ENCODE results near the gene GPANK1. TPM values are rescaled to one million over a fixed set of nuclear protein-coding genes. Genes with fewer than 3 reads are reported as not detected.

GPANK1 gene
- total and polyA plus RNA-seq, 5 donors, result 16.8 to 24.6 (median 22.2) TPM

Small RNA genes within 50 kb of the gene (microRNA-seq; reads per million reads assigned to microRNA genes)
- gene MIR4646, result 0.54 to 1.3 reads per million in 2 donors
- gene MIR6832, result 0 to 0.54 reads per million in 2 donors

Other genes with a start within 250 kb of the GPANK1 start
Only the 30 nearest of the 37 such genes appear.
- not detected for gene MCCD1, start 136.0 kb downstream of the GPANK1 start, total RNA-seq
- not detected for gene MCCD1, start 136.0 kb downstream of the GPANK1 start, polyA plus RNA-seq
- gene DDX39B, start 123.0 kb downstream of the GPANK1 start, total RNA-seq, result 100 to 1,000 TPM; 196 to 235 (median 212) TPM
- 145 TPM for gene DDX39B, start 123.0 kb downstream of the GPANK1 start, polyA plus RNA-seq
- 1 to 10 TPM; 1.7 to 3.8 (median 2.6) TPM for gene ATP6V1G2, start 118.4 kb downstream of the GPANK1 start, total RNA-seq
- gene ATP6V1G2, start 118.4 kb downstream of the GPANK1 start, polyA plus RNA-seq, result 2.8 TPM
- gene NFKBIL1, start 117.4 kb downstream of the GPANK1 start, total RNA-seq, result 10 to 100 TPM; 12.2 to 19.3 (median 14.6) TPM
- gene NFKBIL1, start 117.4 kb downstream of the GPANK1 start, polyA plus RNA-seq, result 16.7 TPM
- not detected for gene LTA, start 92.7 kb downstream of the GPANK1 start, total RNA-seq
- 0.07 TPM for gene LTA, start 92.7 kb downstream of the GPANK1 start, polyA plus RNA-seq
- under 1 TPM; 0.42 to 0.71 (median 0.53) TPM for gene TNF, start 89.4 kb downstream of the GPANK1 start, total RNA-seq
- gene TNF, start 89.4 kb downstream of the GPANK1 start, polyA plus RNA-seq, result 0.23 TPM
- gene LTB, start 82.6 kb downstream of the GPANK1 start, total RNA-seq, result 1 to 10 TPM in 1 of 4 donors, under 1 TPM in 2, not detected in 1; 0.59 to 1.5 (median 0.60) TPM
- gene LTB, start 82.6 kb downstream of the GPANK1 start, polyA plus RNA-seq, result 0.61 TPM
- 10 to 100 TPM; 10.2 to 16.6 (median 12.4) TPM for gene LST1, start 78.7 kb downstream of the GPANK1 start, total RNA-seq
- 7.8 TPM for gene LST1, start 78.7 kb downstream of the GPANK1 start, polyA plus RNA-seq
- gene NCR3, start 72.0 kb downstream of the GPANK1 start, total RNA-seq, result under 1 TPM in 2 of 4 donors, not detected in 2; 0.26 to 0.31 TPM
- 0.11 TPM for gene NCR3, start 72.0 kb downstream of the GPANK1 start, polyA plus RNA-seq
- 10 to 100 TPM; 17.9 to 29.9 (median 21.3) TPM for gene AIF1, start 49.8 kb downstream of the GPANK1 start, total RNA-seq
- 14.7 TPM for gene AIF1, start 49.8 kb downstream of the GPANK1 start, polyA plus RNA-seq
- gene PRRC2A, start 44.3 kb downstream of the GPANK1 start, total RNA-seq, result 100 to 1,000 TPM in 2 of 4 donors, 10 to 100 TPM in 2; 96.9 to 110 (median 103) TPM
- 95.2 TPM for gene PRRC2A, start 44.3 kb downstream of the GPANK1 start, polyA plus RNA-seq
- gene BAG6, start 12.3 kb downstream of the GPANK1 start, total RNA-seq, result 100 to 1,000 TPM; 230 to 260 (median 256) TPM
- gene BAG6, start 12.3 kb downstream of the GPANK1 start, polyA plus RNA-seq, result 226 TPM
- gene APOM, start 9.1 kb downstream of the GPANK1 start, total RNA-seq, result 1 to 10 TPM in 2 of 4 donors, under 1 TPM in 2; 0.48 to 2.8 (median 1.4) TPM
- 3.9 TPM for gene APOM, start 9.1 kb downstream of the GPANK1 start, polyA plus RNA-seq
- 10 to 100 TPM; 18.5 to 20.7 (median 20.1) TPM for gene C6orf47, start 4.2 kb downstream of the GPANK1 start, total RNA-seq
- 21.2 TPM for gene C6orf47, start 4.2 kb downstream of the GPANK1 start, polyA plus RNA-seq
- 100 to 1,000 TPM; 110 to 123 (median 116) TPM for gene CSNK2B, start 1.1 kb upstream of the GPANK1 start, total RNA-seq
- gene CSNK2B, start 1.1 kb upstream of the GPANK1 start, polyA plus RNA-seq, result 158 TPM
- 1 to 10 TPM; 4.0 to 8.7 (median 5.9) TPM for gene LY6G5B, start 5.0 kb upstream of the GPANK1 start, total RNA-seq
- gene LY6G5B, start 5.0 kb upstream of the GPANK1 start, polyA plus RNA-seq, result 4.6 TPM
- 1 to 10 TPM; 2.1 to 3.8 (median 2.3) TPM for gene LY6G5C, start 16.1 kb upstream of the GPANK1 start, total RNA-seq
- gene LY6G5C, start 16.1 kb upstream of the GPANK1 start, polyA plus RNA-seq, result 5.0 TPM
- gene ABHD16A, start 38.3 kb upstream of the GPANK1 start, total RNA-seq, result 10 to 100 TPM; 28.4 to 37.0 (median 31.7) TPM
- gene ABHD16A, start 38.3 kb upstream of the GPANK1 start, polyA plus RNA-seq, result 28.1 TPM
- gene LY6G6F, start 41.9 kb upstream of the GPANK1 start, total RNA-seq, result not detected
- not detected for gene LY6G6F, start 41.9 kb upstream of the GPANK1 start, polyA plus RNA-seq
- gene LY6G6D, start 50.4 kb upstream of the GPANK1 start, total RNA-seq, result not detected
- gene LY6G6D, start 50.4 kb upstream of the GPANK1 start, polyA plus RNA-seq, result not detected
- not detected for gene LY6G6C, start 56.7 kb upstream of the GPANK1 start, total RNA-seq
- gene LY6G6C, start 56.7 kb upstream of the GPANK1 start, polyA plus RNA-seq, result 0.18 TPM
- gene MPIG6B, start 58.4 kb upstream of the GPANK1 start, total RNA-seq, result under 1 TPM in 3 of 4 donors, not detected in 1; 0.31 to 0.37 (median 0.35) TPM
- gene MPIG6B, start 58.4 kb upstream of the GPANK1 start, polyA plus RNA-seq, result 0.20 TPM
- gene DDAH2, start 64.3 kb upstream of the GPANK1 start, total RNA-seq, result 10 to 100 TPM; 42.4 to 55.6 (median 49.3) TPM
- 57.4 TPM for gene DDAH2, start 64.3 kb upstream of the GPANK1 start, polyA plus RNA-seq
- 100 to 1,000 TPM in 3 of 4 donors, 10 to 100 TPM in 1; 99.4 to 153 (median 116) TPM for gene CLIC1, start 71.5 kb upstream of the GPANK1 start, total RNA-seq
- 116 TPM for gene CLIC1, start 71.5 kb upstream of the GPANK1 start, polyA plus RNA-seq
- gene MSH5, start 75.0 kb upstream of the GPANK1 start, total RNA-seq, result 1 to 10 TPM; 2.6 to 3.2 (median 3.0) TPM
- 1.8 TPM for gene MSH5, start 75.0 kb upstream of the GPANK1 start, polyA plus RNA-seq
- gene SAPCD1, start 97.7 kb upstream of the GPANK1 start, total RNA-seq, result under 1 TPM in 1 of 4 donors, not detected in 3; 0.50 TPM
- 0.25 TPM for gene SAPCD1, start 97.7 kb upstream of the GPANK1 start, polyA plus RNA-seq
- gene VWA7, start 112.3 kb upstream of the GPANK1 start, total RNA-seq, result 10 to 100 TPM in 1 of 4 donors, 1 to 10 TPM in 3; 3.4 to 12.8 (median 8.2) TPM
- 3.2 TPM for gene VWA7, start 112.3 kb upstream of the GPANK1 start, polyA plus RNA-seq
- 10 to 100 TPM; 21.7 to 30.6 (median 26.9) TPM for gene VARS1, start 130.8 kb upstream of the GPANK1 start, total RNA-seq
- 14.8 TPM for gene VARS1, start 130.8 kb upstream of the GPANK1 start, polyA plus RNA-seq
- gene LSM2, start 142.0 kb upstream of the GPANK1 start, total RNA-seq, result 10 to 100 TPM; 22.8 to 27.3 (median 23.8) TPM
- gene LSM2, start 142.0 kb upstream of the GPANK1 start, polyA plus RNA-seq, result 27.0 TPM
- 1 to 10 TPM; 1.6 to 2.8 (median 2.2) TPM for gene HSPA1L, start 150.3 kb upstream of the GPANK1 start, total RNA-seq
- gene HSPA1L, start 150.3 kb upstream of the GPANK1 start, polyA plus RNA-seq, result 2.0 TPM